Motor neuron (in vitro differentiated cells): ENCODE data around the gene HSDL1. TPM values are rescaled to one million over a fixed set of nuclear protein-coding genes. Genes with fewer than 3 reads are reported as not detected.

Experiments
- ATAC-seq, 8 experiments: fragments of 200-7000 bp; cut with Tn5 transposase; replicated peaks in 6 of 8; 2 replicates each; pipeline ENCODE4 v1.8.0; 2021; ENCODE audit warnings: mild to moderate bottlenecking in 8 of 8, moderate library complexity in 8 of 8
- H3K27ac ChIP-seq, 2 donors: fragments of 250-450 bp; sonication (Bioruptor Pico); 2 replicates each; pipeline ENCODE4 v1.9.0; 2021; ENCODE audit warnings: antibody characterized with exemption in 2 of 2, mild to moderate bottlenecking in 2 of 2, moderate library complexity in 1 of 2
- H3K4me1 ChIP-seq, 2 donors: fragments of 250-450 bp; sonication (Bioruptor Pico); replicated peaks in 1 of 2; 2 replicates each; pipeline ENCODE4 v1.6.1; 2021; ENCODE audit warnings: antibody characterized with exemption in 2 of 2, mild to moderate bottlenecking in 2 of 2, moderate library complexity in 1 of 2
- H3K4me3 ChIP-seq, 5 donors: fragments of 250-450 bp; sonication (Bioruptor Pico); 2 replicates each; pipeline ENCODE4 v1.9.0; 2021; ENCODE audit warnings: antibody characterized with exemption in 5 of 5, mild to moderate bottlenecking in 5 of 5, moderate library complexity in 4 of 5
- whole genome bisulfite sequencing, 10 experiments: fragments of 450-650 bp; shearing (Covaris generic); methylation state at CpG; one replicate each; pipeline ENCODE4 v1.0.0; 2022; 5-methylcytosine and 5-hydroxymethylcytosine counted together
- in situ Hi-C, 9 experiments: fragments of 400-800 bp; cut with MboI; loops; one replicate each; pipeline ENCODE4 v1.15.0; 2021; ENCODE audit warnings: low sequenced_read_pairs in 9 of 9, low pct_unique_long_range_greater_than_20kb in 2 of 9; ENCODE audit not compliant: unreplicated experiment in 9 of 9
- total RNA-seq, 8 experiments: library from RNA; unstranded; fragments of 300-600 nt; gene quantifications; 2 replicates each; pipeline versions ENCODE4 v1.2.3 to v1.2.4, GENCODE V29; 2022

HSDL1 gene
- total RNA-seq, 8 experiments from 2014 or later: 20.1 to 63.7 (median 48.1) TPM

- WGBS, 10 experiments: 40 to 100% (median 69%) methylated on average over 1 to 7 of the region's 11 CpGs; no CpG with 5 or more reads in 4 of the 10 experiments
- Histone ChIP-seq H3K4me3 (no peak overlapping the region), H3K27ac (no peak overlapping the region), H3K4me1 (no peaks in the 10 kb centered on the region)
- ATAC-seq: no peak
- in situ Hi-C loops: loop anchor here in 1 of 9 experiments (10.0 kb wide), 1 partner anchor 85 kb away; no protein-coding TSS in a partner anchor
Measured at GRCh38 chr16:84169765-84170310, 24.9 kb upstream of the HSDL1 start.

GRCh38 chr16:84166796-84167695 lies 22.1 kb upstream of the HSDL1 start:
- H3K4me3 ChIP-seq: no peak overlapping the region

GRCh38 chr16:84165746-84166145 lies 20.8 kb upstream of the HSDL1 start:
- ATAC-seq: no peak
- in situ Hi-C loops: loop anchor here in 1 of 9 experiments (10.0 kb wide), 1 partner anchor 81 kb away; no protein-coding TSS in a partner anchor
- no peaks in the 10 kb centered on the region for H3K4me1 ChIP-seq
- WGBS, 10 experiments: 40 to 95% (median 80%) methylated on average over 1 to 7 of the region's 7 CpGs
- no peak overlapping the region for H3K27ac ChIP-seq
- no peak overlapping the region for H3K4me3 ChIP-seq

More at GRCh38 chr16:84166796-84167695, 22.1 kb upstream of the HSDL1 start:
- ATAC-seq: no peak
- H3K27ac ChIP-seq: no peak overlapping the region
- 54 to 93% (median 80%) methylated on average over 2 to 7 of the region's 13 CpGs; no CpG with 5 or more reads in 3 of the 10 experiments for WGBS, 10 experiments
- no peaks in the 10 kb centered on the region for H3K4me1 ChIP-seq
- in situ Hi-C loops: loop anchor here in 1 of 9 experiments (10.0 kb wide), 1 partner anchor 82 kb away; no protein-coding TSS in a partner anchor

- in situ Hi-C loops: loop anchor here in 1 of 9 experiments (10.0 kb wide), 1 partner anchor 77 kb away; no protein-coding TSS in a partner anchor
- ATAC-seq: no peak
- Histone ChIP-seq H3K4me1 (no peaks in the 10 kb centered on the region), H3K27ac (no peak overlapping the region), H3K4me3 (no peak overlapping the region)
- WGBS, 10 experiments: 10 to 56% (median 42%) methylated on average over 2 to 3 of the region's 3 CpGs; no CpG with 5 or more reads in 3 of the 10 experiments
Measured at GRCh38 chr16:84161801-84162200, 16.8 kb upstream of the HSDL1 start.

GRCh38 chr16:84161037-84161436 lies 16.1 kb upstream of the HSDL1 start:
- in situ Hi-C loops: loop anchor here in 1 of 9 experiments (10.0 kb wide), 1 partner anchor 76 kb away; no protein-coding TSS in a partner anchor
- Histone ChIP-seq H3K27ac (no peak overlapping the region), H3K4me1 (no peaks in the 10 kb centered on the region), H3K4me3 (no peak overlapping the region)
- WGBS, 10 experiments: 45 to 100% (median 90%) methylated on average over 1 to 7 of the region's 10 CpGs; no CpG with 5 or more reads in 3 of the 10 experiments
- peak in 2 of 8 experiments; percentile 19 to 60 for ATAC-seq

- ATAC-seq: no peak
- in situ Hi-C loops: loop anchor here in 1 of 9 experiments (10.0 kb wide), 1 partner anchor 75 kb away; no protein-coding TSS in a partner anchor
- no peak overlapping the region for H3K4me3 ChIP-seq
- H3K4me1 ChIP-seq: no peaks in the 10 kb centered on the region
- 0 to 89% (median 50%) methylated on average over 1 of the region's 1 CpG; no CpG with 5 or more reads in 1 of the 10 experiments for WGBS, 10 experiments
- no peak overlapping the region for H3K27ac ChIP-seq
Measured at GRCh38 chr16:84159800-84160199, 14.8 kb upstream of the HSDL1 start.

GRCh38 chr16:84159007-84159406 lies 14.0 kb upstream of the HSDL1 start:
- 0 to 80% (median 58%) methylated on average over 1 to 4 of the region's 9 CpGs; no CpG with 5 or more reads in 3 of the 10 experiments for WGBS, 10 experiments
- ATAC-seq: peak in 1 of 8 experiments; percentile 25
- Histone ChIP-seq H3K4me1 (no peaks in the 10 kb centered on the region), H3K27ac (no peak overlapping the region), H3K4me3 (no peak overlapping the region)
- in situ Hi-C loops: no loop called here

- no peak overlapping the region for H3K4me3 ChIP-seq
- WGBS, 10 experiments: 0 to 100% (median 87%) methylated on average over 1 to 4 of the region's 5 CpGs; no CpG with 5 or more reads in 1 of the 10 experiments
- in situ Hi-C loops: no loop called here
- no peak overlapping the region for H3K27ac ChIP-seq
- peak in 3 of 8 experiments; percentile 23 to 66 (median 62) for ATAC-seq
- H3K4me1 ChIP-seq: no peaks in the 10 kb centered on the region
Measured at GRCh38 chr16:84156342-84156784, 11.4 kb upstream of the HSDL1 start.

- Histone ChIP-seq H3K27ac (no peak overlapping the region), H3K4me1 (no peaks in the 10 kb centered on the region), H3K4me3 (no peak overlapping the region)
- WGBS, 10 experiments: 72 to 100% (median 89%) methylated on average over 2 to 6 of the region's 6 CpGs
- in situ Hi-C loops: no loop called here
- ATAC-seq: no peak
Measured at GRCh38 chr16:84155771-84156170, 10.8 kb upstream of the HSDL1 start.

GRCh38 chr16:84155226-84155625 lies 10.2 kb upstream of the HSDL1 start:
- in situ Hi-C loops: no loop called here
- Histone ChIP-seq H3K4me1 (no peaks in the 10 kb centered on the region), H3K4me3 (no peak overlapping the region), H3K27ac (no peak overlapping the region)
- no peak for ATAC-seq
- WGBS, 10 experiments: 58 to 100% (median 83%) methylated on average over 1 to 4 of the region's 4 CpGs; no CpG with 5 or more reads in 4 of the 10 experiments

GRCh38 chr16:84153660-84154214 lies 8.8 kb upstream of the HSDL1 start:
- WGBS, 10 experiments: 35 to 100% (median 75%) methylated on average over 1 to 7 of the region's 8 CpGs
- Histone ChIP-seq H3K27ac (no peak overlapping the region), H3K4me3 (no peak overlapping the region), H3K4me1 (no peaks in the 10 kb centered on the region)
- no peak for ATAC-seq
- in situ Hi-C loops: no loop called here

- 17 to 100% (median 57%) methylated on average over 1 to 2 of the region's 3 CpGs; no CpG with 5 or more reads in 5 of the 10 experiments for WGBS, 10 experiments
- Histone ChIP-seq H3K4me3 (no peak overlapping the region), H3K27ac (no peak overlapping the region), H3K4me1 (no peaks in the 10 kb centered on the region)
- peak in 2 of 8 experiments; percentile 20 to 45 for ATAC-seq
- in situ Hi-C loops: no loop called here
Measured at GRCh38 chr16:84150926-84151325, 5.9 kb upstream of the HSDL1 start.
